Measurements from ENCODE around the gene TPRG1L. TPM values are rescaled to one million over a fixed set of nuclear protein-coding genes. Genes with fewer than 3 reads are reported as not detected.

The TPRG1L gene
- total RNA-seq, 4 donors from 2014 or later: 42.6 to 60.3 (median 52.5) TPM

- no peak for TF ChIP-seq CTCF (IDR thresholded peaks at IDR 0.05; ENCODE audit: low read depth)
Observed at GRCh38 chr1:3659093-3659492, 34.3 kb downstream of the TPRG1L start.

- TF ChIP-seq CTCF (IDR thresholded peaks at IDR 0.05; ENCODE audit: low read depth): no peak
Observed at GRCh38 chr1:3660704-3661103, 35.9 kb downstream of the TPRG1L start.

- TF ChIP-seq CTCF (IDR thresholded peaks at IDR 0.05; ENCODE audit: low read depth): no peak
Observed at GRCh38 chr1:3661631-3662030, 36.8 kb downstream of the TPRG1L start.

- TF ChIP-seq CTCF (IDR thresholded peaks at IDR 0.05; ENCODE audit: low read depth): no peak
Observed at GRCh38 chr1:3662080-3662671, 37.4 kb downstream of the TPRG1L start.

- TF ChIP-seq CTCF (IDR thresholded peaks at IDR 0.05; ENCODE audit: low read depth): no peak
Observed at GRCh38 chr1:3663999-3664699, 39.3 kb downstream of the TPRG1L start.

GRCh38 chr1:3664700-3665375 lies 40.0 kb downstream of the TPRG1L start:
- no peak for TF ChIP-seq CTCF (IDR thresholded peaks at IDR 0.05; ENCODE audit: low read depth)

GRCh38 chr1:3668148-3668547 lies 43.3 kb downstream of the TPRG1L start:
- TF ChIP-seq CTCF (IDR thresholded peaks at IDR 0.05; ENCODE audit: low read depth): no peak

Measured in subcutaneous adipose tissue (tissue), 4 donors.